ENCODE results near the gene TNN. TPM values are rescaled to one million over a fixed set of nuclear protein-coding genes. Genes with fewer than 3 reads are reported as not detected.
A peak's percentile ranks its signal among the peaks of the same experiment; 100 is the strongest.

The TNN gene
- total RNA-seq, 1 experiment from 2014 or later: not detected

- intact Hi-C loops (cut with micrococcal nuclease; ENCODE audit: unreplicated experiment): loop anchor here (10.0 kb wide), 1 partner anchor 353 kb away; no protein-coding TSS in a partner anchor
- POLR2A ChIA-PET (ENCODE audit: low non-redundant PET): no interaction called here
Measured at GRCh38 chr1:175127565-175127964, 59.9 kb downstream of the TNN start.

GRCh38 chr1:175128523-175128922 lies 60.9 kb downstream of the TNN start:
- no peak overlapping the region for H3K27ac ChIP-seq (ENCODE audit: low read depth, low read length, poor library complexity, severe bottlenecking)
- H3K4me3 ChIP-seq (ENCODE audit: low read depth, low read length, poor library complexity, severe bottlenecking): no peak overlapping the region
- no peak for TF ChIP-seq CTCF (conservative IDR thresholded peaks at IDR 0.05; ENCODE audit: low read depth, low read length)
- no peak for TF ChIP-seq EZH2 (IDR thresholded peaks at IDR 0.05; ENCODE audit: borderline replicate concordance, low read depth, low read length, poor library complexity, severe bottlenecking)
- CTCF ChIA-PET: no interaction called here
- no peaks in the 10 kb centered on the region for H3K9me3 ChIP-seq (ENCODE audit: low read depth, low read length, poor library complexity, severe bottlenecking)
- BruUV-seq (replicated peaks): no TSS peak
- H3K4me1 ChIP-seq (ENCODE audit: insufficient read depth, low read length, poor library complexity, severe bottlenecking): peaks cover 20% of the 10 kb centered on the region
- intact Hi-C loops (cut with micrococcal nuclease; ENCODE audit: unreplicated experiment): loop anchor here (10.0 kb wide), 1 partner anchor 354 kb away; no protein-coding TSS in a partner anchor
- H3K36me3 ChIP-seq (ENCODE audit: insufficient read depth, low read length, poor library complexity, severe bottlenecking): no peaks in the 10 kb centered on the region
- DNase-seq (ENCODE audit: low spot score): no peak
- POLR2A ChIA-PET (ENCODE audit: low non-redundant PET): no interaction called here
- H3K27me3 ChIP-seq (replicated peaks; ENCODE audit: insufficient read depth, low read depth, low read length, poor library complexity): no peaks in the 10 kb centered on the region

More at GRCh38 chr1:175127565-175127964, 59.9 kb downstream of the TNN start:
- Histone ChIP-seq H3K9me3 (ENCODE audit: low read depth, low read length, poor library complexity, severe bottlenecking) (no peaks in the 10 kb centered on the region), H3K27ac (ENCODE audit: low read depth, low read length, poor library complexity, severe bottlenecking) (no peak overlapping the region), H3K4me3 (ENCODE audit: low read depth, low read length, poor library complexity, severe bottlenecking) (no peak overlapping the region), H3K4me1 (ENCODE audit: insufficient read depth, low read length, poor library complexity, severe bottlenecking) (peaks cover 20% of the 10 kb centered on the region), H3K36me3 (ENCODE audit: insufficient read depth, low read length, poor library complexity, severe bottlenecking) (no peaks in the 10 kb centered on the region), H3K27me3 (replicated peaks; ENCODE audit: insufficient read depth, low read depth, low read length, poor library complexity) (no peaks in the 10 kb centered on the region)
- CTCF ChIA-PET: no interaction called here
- DNase-seq (ENCODE audit: low spot score): no peak
- BruUV-seq (replicated peaks): no TSS peak
- TF ChIP-seq EZH2 (IDR thresholded peaks at IDR 0.05; ENCODE audit: borderline replicate concordance, low read depth, low read length, poor library complexity, severe bottlenecking) (no peak), CTCF (conservative IDR thresholded peaks at IDR 0.05; ENCODE audit: low read depth, low read length) (no peak)

GRCh38 chr1:175129182-175129581 lies 61.5 kb downstream of the TNN start:
- peak; percentile 24 for DNase-seq (ENCODE audit: low spot score)
- Histone ChIP-seq H3K27me3 (replicated peaks; ENCODE audit: insufficient read depth, low read depth, low read length, poor library complexity) (no peaks in the 10 kb centered on the region), H3K4me1 (ENCODE audit: insufficient read depth, low read length, poor library complexity, severe bottlenecking) (peaks cover 20% of the 10 kb centered on the region), H3K27ac (ENCODE audit: low read depth, low read length, poor library complexity, severe bottlenecking) (peak overlapping the region; percentile 72), H3K4me3 (ENCODE audit: low read depth, low read length, poor library complexity, severe bottlenecking) (no peak overlapping the region), H3K36me3 (ENCODE audit: insufficient read depth, low read length, poor library complexity, severe bottlenecking) (no peaks in the 10 kb centered on the region), H3K9me3 (ENCODE audit: low read depth, low read length, poor library complexity, severe bottlenecking) (no peaks in the 10 kb centered on the region)
- TF ChIP-seq EZH2 (IDR thresholded peaks at IDR 0.05; ENCODE audit: borderline replicate concordance, low read depth, low read length, poor library complexity, severe bottlenecking) (no peak), CTCF (conservative IDR thresholded peaks at IDR 0.05; ENCODE audit: low read depth, low read length) (no peak)
- POLR2A ChIA-PET (ENCODE audit: low non-redundant PET): no interaction called here
- intact Hi-C loops (cut with micrococcal nuclease; ENCODE audit: unreplicated experiment): loop anchor here (10.0 kb wide), 1 partner anchor 354 kb away; no protein-coding TSS in a partner anchor
- BruUV-seq (replicated peaks): no TSS peak
- CTCF ChIA-PET: no interaction called here

Measured in A673 (cell line).